ENCODE results near the gene MVB12A. TPM values are rescaled to one million over a fixed set of nuclear protein-coding genes. Genes with fewer than 3 reads are reported as not detected.

MVB12A gene
- total and polyA plus RNA-seq, 2 of the 4 experiments (the other 2 are of a cell fraction): 13.8 to 43.9 TPM

DNA sequence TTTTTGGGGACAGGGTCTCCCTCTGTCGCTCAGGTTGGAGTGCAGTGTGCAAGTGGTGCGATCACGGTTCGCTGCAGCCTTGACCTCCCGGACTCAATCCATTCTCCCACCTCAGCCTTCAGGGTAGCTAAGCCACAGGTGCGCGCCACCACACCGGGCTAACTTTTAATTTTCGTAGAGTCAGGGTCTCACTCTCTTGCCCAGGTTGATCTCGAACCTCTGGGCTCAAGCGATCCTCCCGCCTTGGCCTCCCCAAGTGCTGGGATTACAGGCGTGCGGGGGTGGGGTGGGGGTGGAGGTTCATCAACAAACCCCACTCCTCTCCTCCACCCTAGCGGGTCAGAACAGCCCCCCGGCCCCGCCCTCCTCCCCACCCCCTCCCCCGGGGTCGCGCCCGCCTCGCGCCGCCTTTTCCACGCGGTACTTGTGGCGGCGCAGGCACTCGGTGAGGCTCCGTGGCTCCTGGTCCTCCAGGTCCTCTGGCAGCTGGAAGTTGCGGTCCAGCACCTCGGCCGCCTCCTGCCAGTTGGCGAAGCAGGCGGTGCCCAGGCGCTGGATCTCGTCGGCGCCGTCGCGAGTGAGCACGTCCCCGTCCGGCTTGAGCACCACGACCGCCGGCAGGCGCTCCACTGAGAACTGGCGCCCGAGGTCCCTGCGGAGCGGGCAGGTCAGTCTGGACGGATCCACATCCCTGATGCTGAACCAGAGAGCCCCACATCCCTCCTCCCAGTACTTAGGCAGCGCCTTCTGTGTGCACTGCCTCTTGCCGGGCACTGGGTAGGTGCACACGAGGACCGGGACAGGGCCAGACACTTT lies 35.7 kb downstream of the MVB12A start (continued):
- TF ChIP-seq CHD1 (IDR thresholded peaks at IDR 0.05; ENCODE audit: low read depth, low read length): no peak

GRCh38 chr19:17456127-17456526 lies 36.3 kb downstream of the MVB12A start:
- ChIA-PET POLR2A (ENCODE audit: unreplicated experiment) (interaction anchor here (0.6 kb wide), 1 partner anchor 28 kb away, joined by 10 read pairs; no protein-coding TSS in a partner anchor), CTCF (no interaction called here)
- no peaks in the 10 kb centered on the region for H3K9me3 ChIP-seq (ENCODE audit: control insufficient read depth, insufficient read depth, low read length)
- no peak overlapping the region for H3K23ac ChIP-seq (ENCODE audit: low read depth, low read length)
- H3K27me3 ChIP-seq (ENCODE audit: control insufficient read depth, insufficient read depth, low read length): peaks cover 33% of the 10 kb centered on the region
- H3K79me1 ChIP-seq (ENCODE audit: low read depth in 1 of 2, low read length in 2 of 2): no peaks in the 10 kb centered on the region
- H3K18ac ChIP-seq (ENCODE audit: low read depth, low read length): no peak overlapping the region
- H2BK120ac ChIP-seq (ENCODE audit: low read depth, low read length): no peak overlapping the region
- H3K4me3 ChIP-seq (ENCODE audit: insufficient read depth, low read depth, low read length): no peak overlapping the region
- no peak overlapping the region for H4K91ac ChIP-seq (ENCODE audit: insufficient read depth, low read depth, low read length)
- WGBS, 2 experiments (ENCODE audit: extremely low coverage in 2 of 2, insufficient read length in 1 of 2): 8% methylated on average over 2 of the region's 11 CpGs; no CpG with 5 or more reads in 1 of the 2 experiments
- H3K4ac ChIP-seq (ENCODE audit: low read depth, low read length): no peak overlapping the region
- H2BK5ac ChIP-seq (ENCODE audit: low read depth, low read length, poor library complexity, severe bottlenecking): no peak overlapping the region
- no peak overlapping the region for H3K56ac ChIP-seq (ENCODE audit: extremely low read depth, insufficient read depth, low read length)
- H2AK5ac ChIP-seq (ENCODE audit: low read depth, low read length): no peak overlapping the region
- no peak overlapping the region for H3K9ac ChIP-seq (ENCODE audit: low read depth, low read length)
- H4K20me1 ChIP-seq (ENCODE audit: insufficient read depth, low read length): peaks cover 3% of the 10 kb centered on the region
- H3K4me2 ChIP-seq (ENCODE audit: low read depth, low read length): no peak overlapping the region
- no peak overlapping the region for H3K14ac ChIP-seq (replicated peaks; ENCODE audit: low read depth, low read length)
- no peaks in the 10 kb centered on the region for H3K36me3 ChIP-seq (ENCODE audit: control insufficient read depth, insufficient read depth, low read length)
- in situ Hi-C loops (cut with MboI; ENCODE audit: low sequenced_read_pairs) (loop anchor here (10.0 kb wide), 1 partner anchor 399 kb away; the partner anchor contains the start of gene RPL18A), intact Hi-C loops (cut with micrococcal nuclease) (loop anchor here (10.0 kb wide), 2 partner anchors 309 to 399 kb away; partner anchors contain the start of gene RPL18A), dilution Hi-C loops (cut with HindIII; ENCODE audit: low sequenced_read_pairs, unreplicated experiment) (no loop called here)
- TF ChIP-seq RAD21 (IDR thresholded peaks at IDR 0.05; ENCODE audit: low read length) (no peak), CEBPB (IDR thresholded peaks at IDR 0.05; ENCODE audit: low read depth, low read length) (0 out of 2 replicates have a peak, but pooled peaks have one; percentile 24), SMC3 (IDR thresholded peaks at IDR 0.05; ENCODE audit: low read depth, low read length) (no peak), RFX5 (IDR thresholded peaks at IDR 0.05; ENCODE audit: low read depth, low read length) (no peak), MAZ (IDR thresholded peaks at IDR 0.05; ENCODE audit: borderline replicate concordance, low read depth, low read length) (no peak)
- BruUV-seq (replicated peaks): no TSS peak
- H2AFZ ChIP-seq (replicated peaks; ENCODE audit: low read length, poor library complexity): no peak overlapping the region
- H3K9me1 ChIP-seq (ENCODE audit: insufficient read depth, low read length): no peaks in the 10 kb centered on the region
- H2BK15ac ChIP-seq (ENCODE audit: low read depth, low read length): no peak overlapping the region
- no peak overlapping the region for H2AK9ac ChIP-seq (replicated peaks; ENCODE audit: low read depth, low read length, poor library complexity)
- H4K5ac ChIP-seq (ENCODE audit: low read depth, low read length): no peak overlapping the region
- ATAC-seq (ENCODE audit: low read depth) (peak; percentile 49), DNase-seq (no peak)
- H3K4me1 ChIP-seq (ENCODE audit: control insufficient read depth, insufficient read depth, low read length): no peaks in the 10 kb centered on the region; the same call in 1 of the 2 replicates
- H3K27ac ChIP-seq (ENCODE audit: insufficient read depth, low read length): no peak overlapping the region
- H4K8ac ChIP-seq (ENCODE audit: low read depth in 2 of 2, low read length in 2 of 2): no peak overlapping the region
- no peak overlapping the region for H2BK20ac ChIP-seq (ENCODE audit: low read depth, low read length)
